Activated T-cell treated with anti-CD3 and anti-CD28 coated beads, Interleukin-2, amount 50 U/mL, for 24 hours (primary cell): ENCODE data around the gene AMPD1.

Experiments used
- DNase-seq: peaks from one replicate; pipeline ENCODE4 v3.0.0-alpha.2; 2020
- H3K27ac Mint-ChIP-seq: 2 replicates; pipeline ENCODE4 v1.8.0; 2020; ENCODE audit warnings: mild to moderate bottlenecking, mixed read lengths
- H3K27me3 Mint-ChIP-seq: 2 replicates; pipeline ENCODE4 v1.8.0; 2020; ENCODE audit warnings: mixed read lengths
- H3K36me3 Mint-ChIP-seq: 2 replicates; pipeline ENCODE4 v1.8.0; 2020; ENCODE audit warnings: low read depth, mixed read lengths
- H3K4me1 Mint-ChIP-seq: 2 replicates; pipeline ENCODE4 v1.8.0; 2020; ENCODE audit warnings: low read depth, mixed read lengths
- H3K4me3 Mint-ChIP-seq: 2 replicates; pipeline ENCODE4 v1.8.0; 2020; ENCODE audit warnings: mild to moderate bottlenecking, moderate library complexity, mixed read lengths
- H3K9me3 Mint-ChIP-seq: 2 replicates; pipeline ENCODE4 v1.8.0; 2020; ENCODE audit warnings: mixed read lengths

AMPD1 gene

DNA sequence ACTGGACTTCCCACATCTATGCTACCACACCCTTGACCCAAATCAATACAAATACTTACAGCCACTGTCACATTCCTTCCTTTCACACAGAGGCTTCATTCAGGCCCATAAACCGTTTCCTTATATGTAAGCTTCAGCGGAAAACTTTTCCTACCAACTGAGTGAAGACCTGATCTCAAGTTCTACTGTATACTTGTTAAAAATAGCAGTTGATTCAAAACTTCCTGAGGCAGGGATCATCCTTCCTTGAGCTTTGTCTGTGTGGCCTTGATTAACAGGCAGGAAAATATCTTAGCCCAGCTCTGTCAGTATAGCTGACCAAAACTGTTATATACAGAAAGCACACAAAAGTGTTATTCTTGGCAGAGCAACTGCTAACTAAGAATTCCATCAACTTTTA lies 68.2 kb downstream of the AMPD1 start:
- Mint-ChIP-seq H3K27me3 (peaks cover 18% of the 10 kb centered on the region), H3K36me3 (no peaks in the 10 kb centered on the region), H3K27ac (no peak overlapping the region), H3K4me3 (no peak overlapping the region), H3K9me3 (peaks cover 3% of the 10 kb centered on the region), H3K4me1 (no peaks in the 10 kb centered on the region)
- no peak for DNase-seq

DNA sequence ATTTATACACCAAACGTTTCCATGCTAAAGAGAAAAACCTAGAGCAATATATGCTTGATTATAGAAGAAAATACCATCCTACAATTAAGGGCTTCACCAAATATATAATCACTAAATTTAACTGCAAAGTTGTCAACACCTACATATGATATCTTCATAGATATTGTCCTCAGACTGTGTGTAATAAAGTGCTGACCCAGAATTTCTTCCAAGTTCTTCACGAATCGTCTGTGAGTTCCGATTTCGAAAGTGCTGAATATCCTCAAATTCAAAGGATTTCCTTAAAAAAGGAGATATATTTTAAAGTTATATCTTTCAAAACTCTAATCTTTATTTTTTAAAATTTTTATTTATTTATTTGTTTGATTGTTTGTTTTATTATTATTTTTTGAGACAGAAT lies 72.0 kb downstream of the AMPD1 start:
- DNase-seq, result no peak
- Mint-ChIP-seq H3K9me3 (no peaks in the 10 kb centered on the region), H3K4me3 (no peak overlapping the region), H3K27me3 (peaks cover 3% of the 10 kb centered on the region), H3K27ac (no peak overlapping the region), H3K4me1 (no peaks in the 10 kb centered on the region), H3K36me3 (no peaks in the 10 kb centered on the region)
